CD4-positive, alpha-beta T cell treated with Interleukin-17A for 1 hour (primary cell): ENCODE data around the gene FTL.
A peak's percentile ranks its signal among the peaks of the same experiment; 100 is the strongest.
"Not testable (repeated sequence)": the region's sequence is repeated elsewhere in the genome, so short reads cannot be mapped to it uniquely, and the experiment has no call there.

ENCODE experiments used
- DNase-seq: peaks from one replicate; pipeline ENCODE4 v3.0.0-alpha.2; 2020

Gene FTL

GRCh38 chr19:48965040-48965805 is at the start of gene FTL:
TSS of gene FTL (plus strand) at chr19:48965309. CDS start at chr19:48965508, 199 bp downstream.
- peak; percentile 94 for DNase-seq

- no peak for DNase-seq
These were observed 49.4 kb upstream of the FTL start for GRCh38 chr19:48915757-48916156.

DNA sequence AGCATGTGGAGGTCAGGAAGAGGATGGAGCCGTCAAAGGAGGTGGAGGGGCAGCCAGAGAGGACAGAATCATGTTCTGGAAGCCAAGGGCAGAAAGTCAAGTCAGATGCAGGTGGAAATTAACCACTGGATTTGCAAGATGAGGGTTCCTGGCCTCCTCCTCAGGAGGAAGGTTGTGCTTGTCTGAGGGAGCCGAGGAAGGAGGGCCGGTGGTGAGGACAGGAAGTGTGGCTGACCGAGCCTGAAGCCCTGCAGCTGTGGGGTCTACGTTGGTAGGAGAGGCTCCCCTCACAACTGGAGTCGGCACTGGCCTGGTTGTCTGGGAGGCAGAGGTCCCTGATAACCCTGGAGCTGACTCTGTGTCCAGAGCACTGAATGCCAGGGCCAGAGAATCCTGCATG is 47.0 kb upstream of the FTL start:
- no peak for DNase-seq

DNA sequence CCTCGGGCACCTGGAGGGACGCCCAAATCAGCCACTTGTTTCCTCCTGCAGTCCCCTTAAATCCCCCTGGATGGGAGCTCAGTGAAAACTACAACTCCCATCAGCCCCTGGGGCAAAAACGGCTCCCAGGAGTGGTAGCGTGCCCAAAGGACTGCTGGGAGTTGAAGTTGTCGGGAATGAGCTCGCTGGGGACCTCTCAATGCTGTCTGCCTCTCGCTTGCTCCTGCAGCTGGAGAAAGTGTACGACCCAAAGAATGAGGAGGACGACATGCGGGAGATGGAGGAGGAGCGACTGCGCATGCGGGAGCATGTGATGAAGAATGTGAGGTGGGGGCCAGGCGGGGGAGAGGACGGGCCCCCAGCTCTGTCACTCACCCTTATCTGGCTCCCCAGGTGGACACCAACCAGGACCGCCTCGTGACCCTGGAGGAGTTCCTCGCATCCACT is 46.3 kb upstream of the FTL start:
- no peak for DNase-seq

GRCh38 chr19:48919271-48919670 is 45.8 kb upstream of the FTL start:
- DNase-seq, result not testable (repeated sequence)

DNA sequence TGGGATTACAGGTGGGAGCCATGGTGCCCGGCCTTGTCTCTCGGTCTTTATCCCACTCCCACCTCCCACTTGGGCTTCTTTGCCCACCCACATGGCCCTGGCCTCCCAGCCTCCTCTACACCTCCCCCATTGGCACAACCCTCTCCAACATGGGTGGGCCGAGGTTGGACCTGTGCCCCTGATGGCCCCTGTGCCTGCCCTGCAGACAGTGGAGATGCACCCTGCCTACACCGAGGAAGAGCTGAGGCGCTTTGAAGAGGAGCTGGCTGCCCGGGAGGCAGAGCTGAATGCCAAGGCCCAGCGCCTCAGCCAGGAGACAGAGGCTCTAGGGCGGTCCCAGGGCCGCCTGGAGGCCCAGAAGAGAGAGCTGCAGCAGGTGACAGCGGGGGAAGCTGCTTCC is 44.2 kb upstream of the FTL start:
- no peak for DNase-seq

- DNase-seq, result no peak
These were observed 43.2 kb upstream of the FTL start for GRCh38 chr19:48921721-48922500.

GRCh38 chr19:48922548-48923490 is 42.3 kb upstream of the FTL start:
- DNase-seq, result no peak

- DNase-seq, result no peak
These were observed 39.8 kb upstream of the FTL start for GRCh38 chr19:48925240-48925843.

DNA sequence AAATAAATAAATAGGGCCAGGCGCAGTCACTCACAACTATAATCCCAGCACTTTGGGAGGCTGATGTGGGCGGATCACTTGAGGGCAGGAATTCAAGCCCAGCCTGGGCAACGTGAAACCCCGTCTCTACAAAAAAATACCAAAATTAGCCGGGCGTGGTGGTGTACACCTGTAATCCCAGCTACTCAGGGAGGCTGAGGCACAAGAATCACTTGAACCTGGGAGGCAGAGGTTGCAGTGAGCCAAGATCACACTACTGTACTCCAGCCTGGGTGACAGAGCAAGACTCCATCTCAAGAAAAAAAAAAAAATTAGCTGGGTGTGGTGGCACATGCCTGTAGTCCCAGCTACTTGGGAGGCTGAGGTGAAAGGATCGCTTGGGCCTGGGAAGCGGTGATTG is 39.2 kb upstream of the FTL start:
- not testable (repeated sequence) for DNase-seq

- peak; percentile 11 for DNase-seq
These were observed 38.2 kb upstream of the FTL start for GRCh38 chr19:48926909-48927308.

- DNase-seq, result not testable (repeated sequence)
These were observed 37.4 kb upstream of the FTL start for GRCh38 chr19:48927692-48928091.

DNA sequence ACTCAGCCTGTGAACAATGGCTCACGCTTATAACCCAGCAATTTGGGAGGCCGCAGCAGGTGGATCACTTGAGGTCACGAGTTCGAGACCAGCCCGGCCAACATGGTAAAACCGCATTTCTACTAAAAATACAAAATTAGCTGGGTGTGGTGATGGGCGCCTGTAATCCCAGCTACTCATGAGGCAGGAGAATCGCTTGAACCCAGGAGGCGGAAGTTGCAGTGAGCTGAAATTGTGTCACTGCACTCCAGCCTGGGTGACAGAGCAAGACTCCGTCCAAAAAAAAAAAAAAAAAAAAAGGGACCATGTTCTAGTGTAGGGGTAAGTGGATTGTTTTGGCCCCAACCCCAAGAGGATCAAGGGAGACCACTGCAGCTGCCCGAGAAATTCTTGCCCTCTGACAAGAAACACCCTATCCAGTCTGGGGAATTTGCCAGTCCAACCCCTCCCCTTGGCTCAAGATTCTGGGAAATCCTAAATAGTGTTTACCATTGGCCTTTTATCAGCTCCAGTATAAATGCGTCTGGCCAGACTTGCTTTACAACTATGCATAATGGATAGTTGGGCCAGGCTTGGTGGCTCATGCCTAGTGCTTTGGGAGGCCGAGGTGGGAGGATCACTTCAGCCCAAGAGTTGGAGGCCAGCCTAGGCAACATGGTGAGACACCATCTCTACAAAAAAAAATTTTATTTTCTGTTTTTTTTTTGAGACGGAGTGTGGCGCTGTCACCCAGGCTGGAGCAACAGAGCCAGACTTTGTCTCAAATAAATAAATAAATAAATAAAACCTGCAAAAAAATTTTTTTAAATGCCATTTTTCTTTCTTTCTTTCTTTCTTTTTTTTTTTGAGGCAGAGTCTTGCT is 36.7 kb upstream of the FTL start:
- DNase-seq, result no peak

DNA sequence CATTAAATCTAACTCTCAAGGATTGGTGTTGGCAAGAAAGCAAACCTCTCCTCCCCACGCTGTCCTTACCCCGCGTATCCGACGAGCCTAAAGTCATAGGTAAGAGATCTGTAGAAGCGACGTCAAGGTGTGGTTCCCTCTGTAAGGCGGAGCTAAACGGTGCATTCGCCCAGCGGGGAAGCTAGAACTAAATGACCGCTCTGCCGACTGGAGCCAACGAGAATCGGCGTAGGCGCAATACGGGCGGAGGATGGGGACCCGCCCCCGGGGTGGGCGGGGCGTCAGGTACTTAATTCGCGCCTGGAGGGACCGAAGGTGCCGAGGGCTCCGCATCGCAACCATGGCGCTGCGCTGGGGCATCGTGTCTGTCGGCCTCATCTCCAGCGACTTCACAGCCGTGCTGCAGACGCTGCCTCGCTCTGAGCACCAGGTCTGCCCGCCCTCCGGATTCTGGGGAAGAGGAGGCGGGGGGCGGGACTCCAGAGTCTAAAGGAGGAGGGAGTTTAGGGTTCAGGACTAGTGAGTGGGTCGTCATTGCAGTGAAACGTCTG is 31.7 kb upstream of the FTL start, which contains the start of gene DHDH:
Gene DHDH (plus strand): TSS at position 318 of the 551 bp plus-strand sequence. CDS start 23 bp downstream, at position 341.
- peak; percentile 93 for DNase-seq

DNA sequence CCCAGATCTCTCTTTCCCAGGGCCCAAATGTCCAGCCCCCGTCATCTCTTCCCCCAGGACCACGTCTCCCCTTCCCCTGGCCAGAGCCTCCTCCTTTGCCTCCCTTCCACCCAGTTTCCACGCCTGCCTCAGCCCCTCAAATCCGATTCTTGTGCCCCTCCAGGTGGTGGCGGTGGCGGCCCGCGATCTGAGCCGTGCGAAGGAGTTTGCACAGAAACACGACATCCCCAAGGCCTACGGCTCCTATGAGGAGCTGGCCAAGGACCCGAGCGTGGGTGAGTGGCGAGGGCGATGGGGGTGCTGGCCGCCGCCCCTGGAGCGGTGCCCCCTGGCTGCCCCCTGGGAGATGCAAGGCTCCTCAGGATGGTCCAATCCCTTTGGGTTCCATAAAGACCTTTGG is 30.3 kb upstream of the FTL start:
- no peak for DNase-seq

GRCh38 chr19:48935864-48936263 is 29.2 kb upstream of the FTL start:
- DNase-seq, result no peak

DNA sequence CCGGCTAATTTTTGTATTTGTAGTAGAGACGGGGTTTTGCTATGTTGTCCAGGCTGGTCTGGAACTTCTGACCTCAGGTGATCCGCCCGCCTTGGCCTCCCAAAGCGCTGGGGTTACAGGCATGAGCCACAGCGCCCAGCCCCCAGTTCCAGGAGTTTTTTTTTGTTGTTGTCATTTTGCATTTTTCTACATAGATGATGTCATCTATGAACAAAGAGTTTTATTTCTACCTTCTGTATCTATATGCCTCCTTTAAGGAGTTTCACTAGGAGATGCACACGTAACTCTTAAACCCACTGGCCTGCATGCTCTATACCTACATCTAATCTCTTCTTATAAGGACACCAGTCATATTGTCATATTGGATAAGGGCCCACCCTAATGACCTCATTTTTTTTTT is 26.9 kb upstream of the FTL start:
- DNase-seq, result no peak

- no peak for DNase-seq
These were observed 24.2 kb upstream of the FTL start for GRCh38 chr19:48940902-48941301.

GRCh38 chr19:48943081-48943480 is 22.0 kb upstream of the FTL start:
- DNase-seq, result no peak

DNA sequence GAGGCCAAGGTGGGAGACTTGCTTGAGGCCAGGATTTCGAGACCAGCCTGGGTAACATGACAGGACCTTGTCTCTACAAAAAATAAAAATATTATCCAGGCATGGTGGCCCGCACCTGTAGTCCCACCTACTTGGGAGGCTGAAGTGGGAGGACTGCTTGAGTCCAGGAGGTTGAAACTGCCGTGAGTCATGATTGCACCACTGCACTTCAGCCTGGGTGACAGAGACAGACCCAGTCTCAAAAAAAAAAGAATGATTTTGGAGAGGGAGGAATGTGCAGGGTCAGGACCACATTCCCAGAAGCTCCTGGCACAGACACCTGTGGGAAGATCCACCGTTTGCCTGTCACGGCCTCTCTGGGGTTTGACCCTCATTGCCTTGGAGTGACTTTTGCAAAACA is 19.7 kb upstream of the FTL start:
- no peak for DNase-seq

GRCh38 chr19:48945817-48946216 is 19.3 kb upstream of the FTL start:
- no peak for DNase-seq
